ENCODE results near the gene NFKB2.

Gene NFKB2

GRCh38 chr10:102392306-102392705, 3.2 kb upstream of the NFKB2 start:
- no peak for TF ChIP-seq CTCF (IDR thresholded peaks at IDR 0.05)
- no peaks in the 10 kb centered on the region for H3K9me3 Mint-ChIP-seq
- peaks cover 28% of the 10 kb centered on the region for H3K4me1 Mint-ChIP-seq
- no peaks in the 10 kb centered on the region for H3K36me3 Mint-ChIP-seq (ENCODE audit: low read depth)
- H3K27ac Mint-ChIP-seq, result no peak overlapping the region
- no peak for DNase-seq
- no peak overlapping the region for H3K4me3 Mint-ChIP-seq
- H3K27me3 Mint-ChIP-seq (ENCODE audit: low read depth, poor library complexity), result peaks cover 59% of the 10 kb centered on the region

- Mint-ChIP-seq H3K4me3 (peak overlapping the region; percentile 80), H3K27me3 (ENCODE audit: low read depth, poor library complexity) (peaks cover 55% of the 10 kb centered on the region), H3K36me3 (ENCODE audit: low read depth) (no peaks in the 10 kb centered on the region), H3K27ac (no peak overlapping the region), H3K4me1 (peaks cover 28% of the 10 kb centered on the region), H3K9me3 (no peaks in the 10 kb centered on the region)
- DNase-seq, result no peak
- TF ChIP-seq CTCF (IDR thresholded peaks at IDR 0.05), result peak; percentile 95
Measured at GRCh38 chr10:102393411-102394078, 2.0 kb upstream of the NFKB2 start.

- H3K9me3 Mint-ChIP-seq, result no peaks in the 10 kb centered on the region
- H3K4me1 Mint-ChIP-seq, result peaks cover 28% of the 10 kb centered on the region
- TF ChIP-seq CTCF (IDR thresholded peaks at IDR 0.05), result peak; percentile 39
- DNase-seq, result peak; percentile 90
- peak overlapping the region; percentile 80 for H3K4me3 Mint-ChIP-seq
- H3K27me3 Mint-ChIP-seq (ENCODE audit: low read depth, poor library complexity), result peaks cover 48% of the 10 kb centered on the region
- H3K27ac Mint-ChIP-seq, result no peak overlapping the region
- no peaks in the 10 kb centered on the region for H3K36me3 Mint-ChIP-seq (ENCODE audit: low read depth)
Measured at GRCh38 chr10:102394079-102394800, 1.3 kb upstream of the NFKB2 start.

- Mint-ChIP-seq H3K4me3 (peak overlapping the region; percentile 80), H3K9me3 (no peaks in the 10 kb centered on the region), H3K27ac (no peak overlapping the region), H3K36me3 (ENCODE audit: low read depth) (no peaks in the 10 kb centered on the region), H3K4me1 (peaks cover 28% of the 10 kb centered on the region), H3K27me3 (ENCODE audit: low read depth, poor library complexity) (peaks cover 42% of the 10 kb centered on the region)
- DNase-seq, result no peak
- no peak for TF ChIP-seq CTCF (IDR thresholded peaks at IDR 0.05)
Measured at GRCh38 chr10:102394801-102395399, 605 bp upstream of the NFKB2 start.

GRCh38 chr10:102396317-102396650, 779 bp downstream of the NFKB2 start:
- peaks cover 28% of the 10 kb centered on the region for H3K27me3 Mint-ChIP-seq (ENCODE audit: low read depth, poor library complexity)
- no peak overlapping the region for H3K27ac Mint-ChIP-seq
- H3K4me1 Mint-ChIP-seq, result peaks cover 28% of the 10 kb centered on the region
- no peak for DNase-seq
- no peak for TF ChIP-seq CTCF (IDR thresholded peaks at IDR 0.05)
- H3K36me3 Mint-ChIP-seq (ENCODE audit: low read depth), result no peaks in the 10 kb centered on the region
- no peaks in the 10 kb centered on the region for H3K9me3 Mint-ChIP-seq
- H3K4me3 Mint-ChIP-seq, result peak overlapping the region; percentile 80
